HG03457 (cell line): ENCODE measurements around the gene TRERF1.

Experiments used
- ATAC-seq: cut with Tn5 transposase; IDR thresholded peaks from one replicate; pipeline ENCODE4 v1.9.1; 2021; ENCODE audit warnings: moderate number of reproducible peaks; ENCODE audit not compliant: unreplicated experiment

The TRERF1 gene

DNA sequence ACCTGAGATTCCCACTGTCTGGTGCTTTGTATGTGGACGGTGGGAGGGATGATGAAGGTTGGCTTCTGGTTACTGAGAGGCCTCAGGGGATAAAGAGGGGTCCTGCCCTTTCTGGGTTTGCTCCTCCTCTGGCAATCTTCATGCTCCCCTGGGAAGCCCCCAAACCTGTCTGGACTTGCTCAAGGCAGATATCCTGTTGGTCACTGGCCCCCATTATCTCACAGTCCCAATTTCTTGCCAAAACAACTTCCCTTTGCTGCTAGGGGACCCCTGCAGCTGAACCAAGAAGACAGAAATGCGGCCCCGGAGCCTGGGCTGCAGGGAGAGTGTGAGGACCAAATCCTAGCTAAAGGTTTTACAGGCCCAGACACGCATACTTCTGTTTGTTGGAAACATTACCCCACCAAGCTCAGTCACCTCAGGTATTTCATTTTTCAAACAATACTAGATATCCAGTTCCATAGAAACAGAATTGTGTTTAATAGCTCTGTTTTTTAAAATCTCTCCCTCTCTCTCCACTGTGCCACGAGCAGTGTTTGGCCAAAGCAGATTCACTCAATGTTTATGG, 170.7 kb downstream of the TRERF1 start:
- no peak for ATAC-seq

DNA sequence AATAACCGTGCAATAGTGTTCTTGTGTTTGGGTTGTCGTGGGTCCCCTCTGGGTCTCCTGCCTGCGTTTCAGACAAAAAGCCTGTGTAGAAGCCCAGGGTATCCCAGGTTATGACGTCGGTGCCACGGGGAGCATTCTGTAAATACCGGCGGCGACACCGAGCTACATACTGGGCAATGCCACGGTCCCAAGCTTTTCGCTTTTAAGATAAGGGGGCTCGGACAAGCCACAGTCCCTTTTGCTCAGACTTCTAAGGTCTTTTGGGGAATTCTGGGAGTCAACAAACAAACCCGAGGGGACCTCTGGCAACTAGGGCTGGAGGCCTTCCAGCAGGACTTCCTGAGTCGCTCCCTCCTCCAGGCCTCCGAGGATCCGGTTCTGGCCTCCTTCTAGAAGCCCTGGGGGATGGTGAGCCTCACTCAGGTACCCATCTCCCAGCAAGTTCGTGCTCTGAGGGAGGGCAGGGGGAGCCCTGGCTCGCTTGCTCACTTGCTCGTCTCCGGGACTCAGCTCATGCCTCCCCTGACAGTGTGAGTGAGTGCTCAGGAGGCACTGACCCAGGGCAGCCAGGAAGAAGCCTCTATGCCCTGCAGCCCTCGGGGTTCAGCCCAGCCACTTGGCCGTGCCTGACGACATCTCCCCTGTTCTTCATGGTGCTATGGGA, 171.6 kb downstream of the TRERF1 start:
- no peak for ATAC-seq

DNA sequence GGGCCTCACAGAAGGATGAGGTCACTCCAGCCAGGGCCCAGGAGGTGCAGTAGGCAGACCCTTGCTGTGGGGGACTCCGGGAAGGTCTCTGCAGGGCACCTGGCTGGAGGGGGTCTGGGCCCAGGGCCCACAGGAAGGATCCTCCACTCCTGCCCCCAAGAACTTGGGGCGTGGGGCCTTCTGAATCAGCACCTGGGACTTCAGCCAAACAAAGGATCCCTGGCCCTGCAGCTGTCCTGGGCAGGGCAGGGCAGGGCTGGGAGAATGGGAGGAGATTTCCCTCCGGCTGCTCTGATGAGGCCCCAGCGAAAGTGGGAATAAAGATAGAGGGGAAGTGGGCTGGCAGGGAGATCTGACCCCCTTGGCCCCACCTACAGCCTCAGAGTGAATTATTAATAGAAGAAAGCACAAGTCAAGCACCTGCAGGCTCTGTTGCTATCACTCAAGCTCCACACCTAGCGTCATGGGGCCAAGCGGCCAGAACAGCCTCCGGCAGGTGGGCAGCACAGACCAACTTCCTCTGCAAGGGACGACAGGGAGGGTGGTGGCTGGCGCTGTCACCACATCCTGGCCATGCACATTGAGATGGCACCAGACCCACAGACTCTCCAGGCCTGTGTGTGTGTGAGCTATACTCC, 172.5 kb downstream of the TRERF1 start:
- ATAC-seq, result no peak

DNA sequence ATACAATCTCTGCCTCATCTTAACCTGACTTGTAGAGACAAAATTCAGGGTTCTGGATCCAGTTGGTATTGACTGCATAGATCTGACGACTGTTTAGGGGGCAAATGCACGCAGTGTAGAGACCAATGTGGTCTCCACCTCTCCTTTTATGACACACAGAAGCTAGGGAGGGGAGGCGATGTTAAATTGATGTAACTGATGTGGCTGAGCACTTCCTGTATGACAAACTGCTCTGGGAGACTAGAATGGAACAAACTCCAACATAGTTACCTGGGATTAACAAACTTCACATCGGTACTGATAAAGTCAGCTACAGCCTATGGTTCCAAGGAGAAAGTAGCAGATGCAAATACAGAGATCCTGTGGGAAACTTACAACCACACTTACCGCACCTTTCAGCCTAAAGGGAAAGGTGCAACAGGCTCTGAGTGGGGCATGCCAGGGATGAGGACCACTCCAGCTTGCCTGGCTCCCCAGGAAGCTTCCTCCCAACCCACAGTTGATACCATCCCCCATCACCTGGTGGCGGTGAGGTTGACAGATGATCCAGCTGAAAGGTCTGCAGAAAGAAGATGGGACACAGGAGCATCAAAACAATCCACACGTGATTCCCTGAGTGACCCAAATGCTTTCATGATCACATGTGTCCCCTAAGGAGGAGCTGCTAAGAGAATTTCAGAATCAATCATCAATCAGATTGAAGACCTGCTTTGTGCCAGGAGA, 173.4 kb downstream of the TRERF1 start:
- no peak for ATAC-seq

DNA sequence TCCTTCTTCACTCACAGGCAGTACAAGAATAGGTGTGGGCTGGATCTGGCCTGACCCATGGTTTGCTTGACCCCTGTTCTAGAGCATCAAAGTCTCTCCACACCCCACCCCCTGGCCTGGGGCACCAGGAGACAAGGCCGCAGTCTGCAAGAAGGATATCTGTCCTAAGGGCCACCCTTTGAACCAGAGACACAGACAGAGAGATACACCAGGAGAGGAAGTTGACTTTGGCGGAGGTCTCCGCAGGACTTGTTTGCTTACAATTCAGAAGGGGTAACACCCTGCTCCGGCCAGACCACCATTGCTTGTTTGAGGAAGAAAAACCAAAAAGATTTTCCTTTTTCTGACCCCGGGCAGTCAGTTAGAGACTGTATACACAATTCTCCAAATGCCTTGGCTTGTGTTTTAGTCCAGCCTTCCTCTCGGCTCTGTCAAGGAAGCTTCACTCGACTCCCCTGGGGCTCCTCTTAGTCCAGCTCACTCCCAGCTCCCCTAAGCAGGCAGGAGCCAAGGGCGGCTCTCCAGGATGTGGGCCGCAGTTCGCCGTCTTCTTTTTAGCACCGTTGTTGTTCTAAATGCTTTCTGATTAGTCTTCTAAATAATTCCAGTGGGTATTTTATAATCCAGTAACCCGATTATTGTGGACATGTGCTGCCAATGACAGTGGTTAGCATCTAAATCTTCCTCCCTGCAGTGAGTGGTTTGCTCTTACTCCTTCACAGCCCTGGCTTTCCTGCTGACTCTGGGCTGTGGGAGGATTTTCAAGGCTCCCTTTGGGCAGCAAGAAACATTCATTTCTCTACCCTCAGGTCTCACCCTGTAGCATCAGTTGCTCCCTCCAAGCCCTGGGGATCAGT, 175.5 kb downstream of the TRERF1 start:
- no peak for ATAC-seq

DNA sequence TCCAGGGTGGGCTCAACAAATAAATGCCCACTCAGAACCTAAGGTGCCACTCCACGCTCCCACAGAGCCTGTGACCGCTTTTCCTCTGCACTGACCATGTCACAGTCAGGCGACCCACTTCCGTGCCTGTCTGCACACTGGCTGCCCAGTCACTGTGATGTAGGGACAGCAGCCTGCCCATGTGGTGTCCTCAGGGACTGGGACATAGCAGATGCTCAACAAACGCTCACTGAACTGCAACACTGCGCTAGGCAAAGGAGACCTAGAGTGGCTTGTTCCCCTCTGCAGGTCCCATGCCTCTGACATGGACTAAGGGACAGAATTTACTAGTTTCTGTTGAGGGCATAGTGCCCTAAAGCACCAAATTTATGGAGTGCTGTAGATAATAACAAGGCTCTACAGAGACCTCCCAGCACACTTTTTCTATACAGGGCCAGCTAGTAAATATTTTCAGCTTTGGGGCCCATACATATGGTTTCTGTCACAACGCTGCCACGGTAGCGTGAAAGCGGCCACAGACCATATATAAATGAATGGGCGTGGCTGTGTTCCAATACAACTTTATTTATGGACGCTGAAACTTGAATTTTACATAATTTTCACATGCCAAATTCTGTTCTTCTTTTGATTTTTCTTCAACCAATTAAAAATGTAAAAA, 176.2 kb downstream of the TRERF1 start:
- ATAC-seq, result no peak

DNA sequence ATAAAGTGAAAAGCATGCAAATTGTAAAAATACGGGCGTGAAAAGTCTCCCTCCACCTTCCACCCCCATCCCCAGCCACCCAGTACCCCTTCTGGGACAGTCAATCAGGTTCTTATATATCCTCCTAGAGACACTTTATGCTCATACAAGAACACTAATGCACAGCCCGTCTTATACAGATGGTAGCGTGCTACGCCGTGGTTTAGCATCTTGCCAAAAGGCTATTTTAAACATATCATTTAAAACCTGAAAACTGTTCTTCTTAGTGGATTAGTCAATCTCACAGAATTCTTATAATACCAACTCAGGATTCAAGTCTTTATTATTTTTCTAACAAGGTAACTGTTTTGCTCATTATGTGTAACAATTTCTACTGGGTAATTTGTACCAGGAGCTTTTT, 176.8 kb downstream of the TRERF1 start:
- no peak for ATAC-seq

DNA sequence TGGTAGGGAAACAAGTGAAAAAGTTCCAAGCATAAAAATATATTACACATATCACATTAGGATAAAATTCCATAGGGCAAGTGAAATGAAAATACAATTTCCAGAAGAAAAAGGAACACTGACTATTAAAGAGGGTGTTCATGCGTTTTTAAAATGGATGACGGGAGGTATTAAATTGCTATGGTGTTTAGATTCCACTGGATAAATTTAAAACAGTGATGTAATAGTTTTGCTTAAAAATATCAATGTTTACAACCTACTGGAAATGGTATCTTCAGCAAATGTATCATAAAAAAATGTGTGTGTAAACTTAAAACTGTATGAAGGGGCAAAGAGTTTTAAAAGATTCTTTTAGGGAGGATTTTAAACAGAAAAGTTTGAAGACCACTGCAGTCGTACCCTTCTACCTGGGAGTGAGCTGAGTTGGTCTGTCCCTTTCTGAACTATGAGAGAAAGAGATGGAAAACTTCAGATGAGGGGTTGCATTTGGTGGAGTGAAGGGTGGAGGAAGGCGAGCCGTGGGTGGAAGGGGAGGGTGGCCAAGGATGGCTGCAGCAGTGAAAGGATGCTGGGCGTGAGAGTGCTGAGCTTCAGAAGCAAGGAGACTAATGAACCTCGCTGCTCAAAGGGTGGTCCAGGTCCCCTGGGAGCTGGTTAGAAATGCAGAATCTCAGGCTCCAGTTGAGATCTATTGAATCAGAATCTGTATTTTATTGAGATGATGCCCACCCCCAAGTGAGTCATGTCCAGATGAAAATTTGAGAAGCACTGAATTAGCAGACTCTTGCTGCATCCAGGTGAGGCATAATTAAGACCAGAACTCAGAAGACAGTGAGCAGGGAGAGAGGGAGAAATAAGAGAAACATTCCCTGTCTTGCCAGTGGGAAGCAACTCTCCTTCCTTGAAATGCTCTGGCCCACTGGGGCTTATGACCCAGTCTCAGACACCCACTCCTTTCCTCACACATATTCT, 179.6 kb downstream of the TRERF1 start:
- ATAC-seq, result no peak

DNA sequence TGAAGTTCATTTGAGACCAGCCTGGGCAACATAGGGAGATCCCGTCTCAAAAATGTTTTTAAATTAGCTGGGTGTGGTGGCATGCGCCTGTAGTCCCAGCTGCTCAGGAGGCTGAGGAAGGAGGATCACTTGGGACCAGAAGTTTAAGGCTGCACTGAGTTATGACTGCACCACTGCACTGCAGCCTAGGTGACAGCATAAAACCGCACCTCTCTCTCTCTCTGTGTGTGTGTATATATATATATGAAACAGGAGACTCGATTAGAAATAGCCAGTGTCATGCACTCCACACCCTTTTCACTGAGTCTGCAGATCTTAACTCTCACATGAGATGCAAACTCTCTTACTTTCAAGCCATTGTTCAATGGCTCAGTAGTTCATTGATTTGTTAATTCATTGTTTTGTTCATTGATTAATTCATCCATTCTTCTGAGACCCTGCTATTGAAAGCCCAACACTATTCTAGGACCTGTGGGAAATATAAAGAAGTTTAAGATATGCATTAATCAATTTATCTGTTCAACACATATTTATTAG, 181.7 kb downstream of the TRERF1 start:
- peak; percentile 8 for ATAC-seq

DNA sequence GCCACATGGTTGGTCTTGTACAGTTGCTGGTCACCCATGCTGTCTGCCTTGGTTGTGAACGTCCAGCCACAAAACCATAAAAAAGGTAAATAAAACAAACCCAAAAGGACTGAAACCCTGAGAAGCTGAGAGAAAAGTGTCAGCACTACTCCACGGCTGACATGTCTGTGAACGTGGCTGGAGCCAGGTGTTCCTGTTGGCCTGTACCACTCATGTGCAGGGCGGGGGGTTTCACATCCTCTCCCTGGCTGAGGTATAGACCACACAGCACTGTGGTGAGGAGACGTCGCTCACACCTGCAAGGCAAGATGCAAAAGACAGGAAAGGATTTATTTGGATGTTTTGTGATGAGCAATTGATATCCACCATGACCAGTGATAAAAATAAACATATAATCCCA, 182.2 kb downstream of the TRERF1 start:
- peak; percentile 71 for ATAC-seq

DNA sequence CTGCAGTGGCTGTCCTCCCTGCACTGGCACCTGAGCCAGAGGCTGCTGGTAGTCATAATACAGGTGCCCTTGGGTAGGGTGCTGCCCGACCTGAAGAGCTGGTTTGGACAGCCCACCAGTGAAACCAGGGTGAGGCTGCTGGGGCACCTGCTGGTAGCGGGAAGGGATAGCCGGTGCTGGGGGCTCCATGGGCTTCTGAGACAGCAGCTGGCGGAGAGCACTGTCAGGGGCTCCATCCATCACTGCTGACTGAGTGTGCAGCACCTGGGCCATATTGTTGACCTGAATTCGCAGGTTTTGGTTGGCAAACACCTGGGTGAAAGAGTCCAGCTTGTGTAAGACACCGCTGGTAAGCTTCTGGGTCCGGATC, 182.9 kb downstream of the TRERF1 start:
- ATAC-seq, result no peak

DNA sequence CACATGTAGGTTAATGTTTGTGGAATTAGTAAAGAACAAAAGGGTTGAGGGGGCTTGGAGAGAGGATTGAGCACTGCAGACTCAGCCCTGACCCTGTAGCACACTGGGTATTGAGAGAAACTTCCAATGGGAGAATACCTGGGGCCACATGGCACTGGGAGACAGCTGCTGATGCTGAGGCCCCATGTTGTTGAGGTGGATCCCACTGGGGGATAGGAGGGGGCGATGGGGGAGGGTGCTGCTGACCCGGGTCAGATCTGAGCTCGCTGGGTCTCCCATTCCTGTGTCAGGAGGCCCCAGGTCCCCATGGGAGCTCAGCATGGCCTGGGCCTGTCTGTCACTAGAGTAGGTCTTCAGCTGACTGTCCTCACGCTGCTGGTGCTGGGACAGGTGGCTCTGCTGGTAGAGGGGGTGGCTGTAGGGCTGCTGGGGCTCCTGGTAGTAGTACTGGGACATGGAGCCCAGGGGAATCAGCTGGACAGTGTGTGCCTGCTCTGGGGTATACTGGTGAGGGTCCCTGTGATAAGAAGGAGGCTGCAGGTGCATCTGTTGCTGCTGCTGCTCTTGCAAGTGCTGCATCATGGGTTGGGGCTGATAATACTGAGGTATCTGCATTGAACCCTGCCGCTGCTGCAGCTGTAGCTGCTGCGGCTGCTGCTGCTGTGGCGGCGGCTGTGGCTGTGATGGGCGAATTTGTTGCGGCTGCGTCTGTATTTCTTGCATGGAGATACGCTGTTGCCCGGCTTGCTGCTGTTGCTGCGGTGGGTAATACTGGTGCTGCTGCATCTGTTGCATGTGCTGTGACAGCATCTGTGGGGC, 183.5 kb downstream of the TRERF1 start:
- ATAC-seq, result no peak

DNA sequence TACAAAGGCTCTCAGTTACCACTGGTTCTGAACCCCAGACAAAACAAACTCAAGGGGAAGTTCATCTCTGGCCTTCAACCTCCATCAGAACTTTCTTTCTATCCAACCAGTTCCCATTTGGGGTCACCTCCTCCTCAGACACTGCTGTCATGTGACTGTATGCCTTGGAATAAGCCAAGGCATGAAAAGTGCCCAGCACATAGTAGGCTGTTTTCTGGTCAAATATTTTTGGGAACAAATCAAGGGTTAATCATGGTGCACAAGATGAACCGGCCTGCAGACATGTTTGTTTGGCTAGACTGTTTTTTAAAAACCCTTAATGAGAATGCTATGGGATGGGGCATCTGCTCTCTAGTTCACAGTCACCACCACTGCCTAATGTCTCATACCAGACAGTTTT, 185.2 kb downstream of the TRERF1 start:
- ATAC-seq, result no peak

DNA sequence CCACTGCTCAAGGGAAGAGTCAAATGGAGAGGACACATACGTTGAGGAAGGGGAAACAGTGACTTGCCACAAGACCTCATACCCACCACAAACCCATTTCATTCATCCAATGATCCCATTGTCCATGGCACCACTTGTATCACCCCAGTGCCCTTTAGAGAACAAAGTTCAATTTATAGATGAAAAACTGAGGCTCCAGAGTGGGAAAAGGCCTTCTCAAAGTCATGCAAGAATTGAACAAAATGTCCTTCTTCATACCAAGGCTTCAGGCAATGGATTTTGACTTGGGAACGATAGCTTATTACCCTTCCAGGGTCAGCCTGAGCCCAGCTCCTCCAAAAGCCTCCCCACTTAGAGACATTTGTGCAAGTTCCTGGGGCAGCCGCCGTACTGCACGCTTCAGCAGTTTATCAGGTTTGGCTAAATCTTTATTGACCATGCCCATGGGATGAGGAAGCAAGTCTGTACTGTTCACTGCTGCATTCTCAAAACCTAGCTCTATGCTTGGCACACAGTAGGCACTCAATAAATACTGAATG, 186.8 kb downstream of the TRERF1 start:
- no peak for ATAC-seq

DNA sequence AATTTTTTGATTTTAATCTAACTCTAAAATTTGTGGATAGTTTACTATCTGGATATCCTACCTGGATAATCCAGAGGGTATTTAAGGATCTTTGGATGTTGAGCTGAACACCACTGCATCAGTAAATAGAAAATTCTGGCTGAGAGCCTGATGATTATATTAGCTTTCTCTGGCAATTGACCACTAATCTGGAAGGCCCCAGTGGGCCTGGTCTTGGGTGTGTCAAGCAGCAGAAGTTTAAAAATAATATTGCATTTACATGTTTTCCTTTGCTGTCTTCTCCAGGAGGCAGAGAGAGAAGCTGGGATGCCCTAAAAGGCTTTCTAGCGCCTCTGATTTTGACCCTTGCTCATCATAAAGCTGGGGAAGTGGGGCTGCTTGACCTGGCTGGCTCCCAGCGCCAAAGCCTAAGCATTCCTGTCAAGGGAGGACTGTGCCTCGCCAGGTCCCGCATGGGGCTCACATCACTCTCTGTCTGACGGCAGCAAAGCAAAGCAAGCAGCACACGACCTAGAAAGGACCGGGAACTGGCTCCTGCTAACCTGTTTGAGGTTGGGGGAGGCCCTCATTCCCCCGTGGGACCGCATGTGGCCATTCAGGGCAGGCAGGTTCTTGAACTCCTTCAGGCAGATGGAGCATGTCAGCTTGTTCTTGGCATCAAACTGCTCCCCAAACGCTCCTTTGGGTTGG, 187.4 kb downstream of the TRERF1 start:
- no peak for ATAC-seq

DNA sequence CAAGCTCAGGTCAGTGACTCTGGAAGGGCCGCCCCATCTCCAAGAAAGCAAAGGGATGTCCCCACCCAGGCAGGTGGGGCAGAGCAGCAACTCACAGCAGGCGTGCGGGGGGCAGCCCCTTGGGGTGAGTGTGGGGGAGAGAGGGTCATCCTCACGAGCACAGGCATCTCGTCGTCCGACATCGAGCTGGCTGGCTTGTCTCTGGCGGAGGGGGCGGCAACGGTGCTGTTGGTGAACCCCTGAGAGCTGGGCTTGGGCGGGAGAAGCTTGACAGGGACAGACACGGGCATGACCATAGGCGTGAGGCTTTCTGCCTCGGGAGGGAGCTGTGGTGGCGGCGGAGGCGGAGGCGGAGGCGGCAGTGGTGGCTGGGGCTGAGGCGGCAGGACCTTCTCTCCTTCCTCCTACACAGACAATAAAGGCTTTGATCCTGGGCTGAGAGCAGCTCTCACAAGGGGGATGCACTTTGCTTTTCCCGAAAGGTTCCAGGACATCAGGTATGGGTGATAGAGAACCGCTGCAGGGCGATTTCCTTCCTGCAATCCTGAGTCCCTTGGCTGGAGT, 188.5 kb downstream of the TRERF1 start:
- no peak for ATAC-seq

DNA sequence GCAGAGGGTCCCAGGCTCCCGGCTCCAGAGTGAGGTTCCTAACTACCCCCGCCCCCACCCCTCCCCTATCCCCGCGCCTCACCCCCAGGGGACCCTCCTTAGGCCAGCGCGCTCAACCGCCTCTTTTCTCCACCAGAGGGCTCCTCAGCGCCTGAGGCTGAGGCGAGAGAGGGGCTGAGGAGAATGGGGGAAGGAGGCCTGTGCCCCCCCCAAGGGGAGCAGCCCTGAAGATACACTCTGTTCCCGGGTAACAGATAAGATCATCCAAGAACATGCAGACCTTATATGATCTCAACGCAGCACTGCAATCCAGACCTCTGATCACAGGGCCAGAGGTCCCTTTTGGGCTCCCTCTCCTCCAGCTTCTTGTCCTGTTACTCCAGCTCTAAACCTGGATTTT, 190.8 kb downstream of the TRERF1 start:
- ATAC-seq, result no peak
